ENCODE results near the gene HEXD.

The HEXD gene

GRCh38 chr17:82416771-82417170, 1.4 kb upstream of the HEXD start:
- no peak for DNase-seq

DNA sequence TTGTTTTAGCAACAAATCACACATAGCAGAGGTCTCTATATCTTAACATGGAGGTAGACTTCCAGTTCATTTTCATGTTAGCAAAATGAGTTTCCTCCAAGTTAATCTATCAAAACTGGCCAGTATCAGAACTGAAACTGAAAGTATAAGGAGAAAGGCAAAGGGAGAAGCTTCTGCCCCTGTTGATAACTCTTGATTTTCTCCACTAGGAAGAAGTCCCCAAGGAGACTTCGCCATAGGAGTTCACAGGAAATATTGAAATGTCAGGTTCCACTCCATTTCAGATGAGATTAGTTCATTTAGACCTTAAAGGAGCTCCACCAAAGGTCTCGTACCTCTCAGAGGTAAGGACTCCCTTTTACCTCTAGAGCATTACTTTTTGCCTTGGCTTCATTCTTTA, 1.4 kb downstream of the HEXD start:
- no peak for DNase-seq

GRCh38 chr17:82424001-82424862, 6.1 kb downstream of the HEXD start:
- DNase-seq: no peak

DNA sequence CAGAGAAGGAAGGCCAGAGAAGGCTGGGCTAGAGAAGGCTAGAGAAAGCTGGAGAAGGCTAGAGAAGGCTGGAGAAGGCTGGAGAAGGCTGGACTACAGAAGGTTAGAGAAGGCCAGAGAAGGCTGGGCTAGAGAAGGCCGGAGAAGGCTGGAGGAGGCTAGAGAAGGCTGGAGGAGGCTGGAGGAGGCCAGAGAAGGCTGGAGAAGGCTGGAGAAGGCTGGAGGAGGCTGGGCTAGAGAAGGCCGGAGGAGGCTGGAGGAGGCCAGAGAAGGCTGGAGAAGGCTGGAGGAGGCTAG, 6.7 kb downstream of the HEXD start:
- no peak for DNase-seq

- DNase-seq: no peak
These were observed 10.4 kb downstream of the HEXD start for GRCh38 chr17:82428546-82428945.

DNA sequence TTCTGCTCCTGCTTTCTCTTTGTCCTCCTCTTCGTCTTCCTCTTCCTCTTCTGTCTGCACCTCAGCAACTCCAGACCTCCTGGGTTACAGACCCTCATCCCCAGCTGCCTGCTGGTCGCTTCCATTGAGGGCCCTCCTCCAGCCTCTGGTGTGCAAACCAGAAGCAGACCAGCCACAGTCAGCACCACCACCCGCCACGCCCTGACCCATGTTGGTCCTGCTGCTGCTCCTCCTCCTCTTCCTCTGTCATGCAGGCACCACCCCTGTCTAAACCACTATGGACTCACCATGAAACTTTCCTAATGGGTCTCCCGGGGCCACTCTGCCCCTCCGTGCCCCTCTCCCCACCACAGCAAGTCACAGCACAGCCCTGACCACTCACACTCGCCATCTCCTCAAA, 11.7 kb downstream of the HEXD start:
- DNase-seq: no peak

GRCh38 chr17:82432017-82432416, 13.9 kb downstream of the HEXD start:
- DNase-seq: no peak

GRCh38 chr17:82433560-82434215, 15.5 kb downstream of the HEXD start:
- DNase-seq: no peak

- no peak for DNase-seq
These were observed 16.0 kb downstream of the HEXD start for GRCh38 chr17:82434216-82434565.

DNA sequence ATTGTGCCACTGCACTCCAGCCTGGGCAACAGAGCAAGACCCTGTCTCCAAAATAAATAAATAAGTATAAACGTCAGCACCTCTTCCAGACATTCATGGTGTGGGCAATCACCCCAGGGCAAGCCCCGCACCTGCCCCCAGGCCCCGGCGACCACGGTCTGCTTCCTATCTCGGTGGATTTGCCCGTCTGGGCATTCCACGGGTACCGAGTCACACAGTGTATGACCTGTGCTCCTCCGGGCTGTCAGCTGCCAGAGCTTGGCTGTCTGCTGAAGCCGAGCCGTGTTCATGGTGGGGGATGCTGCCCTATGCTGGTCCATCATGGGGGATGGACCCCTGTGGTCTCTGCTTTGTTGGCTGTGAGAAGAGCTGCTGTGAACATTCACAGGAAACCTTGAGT, 17.0 kb downstream of the HEXD start:
- DNase-seq: no peak

GRCh38 chr17:82435601-82436583, 17.7 kb downstream of the HEXD start:
- DNase-seq: no peak

DNA sequence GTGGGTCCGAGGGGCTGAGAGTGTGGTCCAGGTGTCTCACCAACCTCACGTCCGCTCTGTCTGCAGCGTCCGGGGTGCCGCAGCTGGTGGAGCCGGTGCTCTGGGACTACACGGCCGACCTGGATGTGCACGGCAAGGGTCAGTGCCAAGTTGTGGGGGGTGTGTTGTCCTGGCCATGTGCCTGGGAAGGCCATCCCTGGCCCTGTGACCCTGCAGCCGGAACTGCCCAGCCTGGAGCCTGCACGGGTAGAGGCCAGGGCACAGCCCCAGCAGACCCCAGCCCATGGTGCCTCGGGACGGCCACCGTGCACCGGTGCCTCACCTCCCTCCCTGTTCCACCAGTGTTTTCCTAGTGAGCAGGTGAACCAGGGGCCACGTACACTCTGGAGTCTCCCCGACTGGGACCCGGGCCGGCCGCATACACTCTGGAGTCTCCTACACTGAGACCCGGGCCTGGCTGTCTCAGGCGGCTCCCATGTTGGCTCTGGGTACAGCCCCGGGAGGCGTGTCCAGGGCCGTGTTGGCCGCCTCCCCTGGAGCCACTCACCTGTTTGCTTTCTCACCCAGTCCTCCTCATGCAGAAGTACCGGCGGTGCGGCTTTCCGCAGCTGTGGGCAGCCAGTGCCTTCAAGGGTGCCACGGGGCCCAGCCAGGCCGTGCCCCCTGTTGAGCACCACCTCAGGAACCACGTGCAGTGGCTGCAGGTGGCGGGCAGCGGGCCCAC, 18.6 kb downstream of the HEXD start:
- DNase-seq: no peak

GRCh38 chr17:82437325-82437668, 19.1 kb downstream of the HEXD start:
- DNase-seq: no peak

- DNase-seq: no peak
These were observed 20.4 kb downstream of the HEXD start for GRCh38 chr17:82438401-82439193.

GRCh38 chr17:82439194-82439828, 21.2 kb downstream of the HEXD start:
- no peak for DNase-seq

GRCh38 chr17:82439829-82440365, 21.8 kb downstream of the HEXD start:
- DNase-seq: no peak

DNA sequence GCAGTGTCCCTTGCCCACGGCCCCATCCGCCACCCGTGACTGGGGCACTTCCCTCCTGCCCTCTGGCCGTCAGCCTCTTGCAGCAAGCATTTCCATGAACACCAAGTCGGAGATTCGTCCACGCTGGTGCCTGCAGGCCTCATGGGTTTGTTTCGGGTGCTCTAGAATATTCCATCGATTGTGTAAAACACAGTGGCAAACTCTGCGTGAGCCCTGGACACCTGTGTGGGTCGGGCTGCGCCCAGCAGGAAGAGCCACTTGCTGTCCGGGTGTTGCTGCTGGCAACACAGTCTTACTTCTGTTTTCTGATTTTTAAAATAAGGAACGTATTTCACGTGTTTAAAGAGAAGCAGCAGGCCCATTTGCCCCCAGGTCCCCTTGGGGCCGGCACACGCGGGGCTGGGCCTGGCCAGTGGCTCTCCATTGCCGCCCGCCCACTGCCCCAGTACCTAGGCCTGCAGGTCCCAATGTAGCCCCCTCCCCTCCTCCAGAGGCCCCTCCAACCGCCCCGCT, 22.4 kb downstream of the HEXD start:
- DNase-seq: no peak

- no peak for DNase-seq
These were observed 23.0 kb downstream of the HEXD start for GRCh38 chr17:82440991-82441627.

DNA sequence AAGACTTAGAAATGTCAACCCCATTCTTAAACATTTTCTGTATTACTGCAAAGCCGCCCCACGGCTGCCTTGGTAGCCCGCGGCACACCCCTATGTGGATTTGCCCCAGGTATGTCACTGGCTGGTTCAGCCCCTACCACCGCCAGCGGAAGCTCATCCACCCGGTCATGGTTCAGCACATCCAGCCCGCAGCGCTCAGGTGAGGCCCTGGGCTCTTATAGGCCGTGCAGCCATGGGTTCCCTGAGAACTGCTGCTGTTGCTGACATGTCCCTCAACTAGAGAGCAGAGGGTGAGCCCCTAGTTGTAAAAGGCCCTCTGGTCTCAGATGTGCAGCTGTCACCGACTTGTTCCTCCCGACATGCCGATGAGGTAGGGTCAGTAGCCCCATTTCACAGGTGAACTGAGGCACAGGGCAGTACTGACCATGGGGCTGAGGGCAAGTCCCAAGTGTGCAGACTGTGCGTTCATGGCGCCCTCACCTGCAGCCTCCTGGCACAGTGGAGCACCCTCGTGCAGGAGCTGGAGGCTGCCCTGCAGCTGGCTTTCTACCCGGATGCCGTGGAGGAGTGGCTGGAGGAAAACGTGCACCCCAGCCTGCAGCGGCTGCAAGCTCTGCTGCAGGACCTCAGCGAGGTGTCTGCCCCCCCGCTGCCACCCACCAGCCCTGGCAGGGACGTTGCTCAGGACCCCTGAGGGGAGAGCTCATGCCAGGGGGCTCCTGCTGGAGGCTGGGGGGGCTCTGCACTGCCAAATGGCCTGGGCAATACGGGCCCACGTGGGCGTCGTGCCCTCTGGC, 23.7 kb downstream of the HEXD start:
- no peak for DNase-seq

All from NCI-H510A (cell line).